K562 (cell line): ENCODE results near the gene SLC1A2.
A peak's percentile ranks its signal among the peaks of the same experiment; 100 is the strongest.

Source experiments
- EZH2 ChIP-seq: IDR thresholded peaks from 2 replicates; pipeline ENCODE4 v1.6.1; 2012; ENCODE audit warnings: low read depth, mild to moderate bottlenecking, inconsistent platforms, low read length, borderline replicate concordance
- MAZ ChIP-seq, 2 experiments: fragments of 450-650 bp in 1 of 2; sonication (generic) in 1 of 2; formaldehyde crosslinking; IDR thresholded peaks in 1 of 2; conservative IDR thresholded peaks in 1 of 2; 2 replicates each; pipeline versions ENCODE4 v1.4.0 to v1.5.0; 2020; ENCODE audit warnings: mild to moderate bottlenecking in 1 of 2, missing genetic modification reagents in 1 of 2
- MYBL2 ChIP-seq, 2 experiments: fragments of 450-650 bp in 1 of 2; sonication (generic) in 1 of 2; formaldehyde crosslinking in 1 of 2; IDR thresholded peaks; 2 replicates each; pipeline versions ENCODE4 v1.6.1 to v1.8.1; 2017 to 2022; ENCODE audit warnings: borderline replicate concordance in 1 of 2, inconsistent platforms in 1 of 2, low read depth in 1 of 2, mild to moderate bottlenecking in 1 of 2, missing genetic modification reagents in 1 of 2, moderate library complexity in 1 of 2
- SP1 ChIP-seq: sonication (generic); formaldehyde crosslinking; IDR thresholded peaks from 2 replicates; pipeline ENCODE4 v1.8.1; 2022; ENCODE audit warnings: mild to moderate bottlenecking, missing genetic modification reagents
- SREBF2 ChIP-seq: sonication (generic); formaldehyde crosslinking; IDR thresholded peaks from 2 replicates; pipeline ENCODE4 v1.4.0; 2020; ENCODE audit warnings: mild to moderate bottlenecking, missing genetic modification reagents
- ZNF274 ChIP-seq: IDR thresholded peaks from 2 replicates; pipeline ENCODE4 v1.6.1; 2011; ENCODE audit warnings: low read depth, mild to moderate bottlenecking, low read length, moderate library complexity, borderline replicate concordance
- TF ChIP-seq, protein P1 (sequence below): fragments of 250-450 bp; sonication (Bioruptor Pico); IDR thresholded peaks from 2 replicates; pipeline ENCODE4 v1.8.0; 2021; ENCODE audit warnings: mild to moderate bottlenecking, moderate library complexity
- TF ChIP-seq, protein P2 (sequence below), 3 experiments: IDR thresholded peaks in 2 of 3; conservative IDR thresholded peaks in 1 of 3; 2 replicates each; pipeline ENCODE4 v1.5.1; 2011 to 2012; ENCODE audit warnings: low read length in 3 of 3, mild to moderate bottlenecking in 3 of 3, control low read depth in 2 of 3, improper control_type of control experiment in 1 of 3, inconsistent platforms in 1 of 3, low read depth in 1 of 3, mixed read lengths in 1 of 3, moderate library complexity in 1 of 3; ENCODE audit not compliant: insufficient read depth in 2 of 3
- TF ChIP-seq, protein P3 (sequence below): sonication (generic); formaldehyde crosslinking; IDR thresholded peaks from 2 replicates; pipeline ENCODE4 v1.8.1; 2023; ENCODE audit warnings: mild to moderate bottlenecking, missing genetic modification reagents
- TF ChIP-seq, protein P4 (sequence below), 2 experiments: fragments of 450-650 bp; formaldehyde crosslinking in 1 of 2; IDR thresholded peaks; 2 replicates each; pipeline versions ENCODE4 v1.4.0 to v1.6.1; 2014 to 2020; ENCODE audit warnings: mild to moderate bottlenecking in 2 of 2, borderline replicate concordance in 1 of 2, low read depth in 1 of 2

DNA sequence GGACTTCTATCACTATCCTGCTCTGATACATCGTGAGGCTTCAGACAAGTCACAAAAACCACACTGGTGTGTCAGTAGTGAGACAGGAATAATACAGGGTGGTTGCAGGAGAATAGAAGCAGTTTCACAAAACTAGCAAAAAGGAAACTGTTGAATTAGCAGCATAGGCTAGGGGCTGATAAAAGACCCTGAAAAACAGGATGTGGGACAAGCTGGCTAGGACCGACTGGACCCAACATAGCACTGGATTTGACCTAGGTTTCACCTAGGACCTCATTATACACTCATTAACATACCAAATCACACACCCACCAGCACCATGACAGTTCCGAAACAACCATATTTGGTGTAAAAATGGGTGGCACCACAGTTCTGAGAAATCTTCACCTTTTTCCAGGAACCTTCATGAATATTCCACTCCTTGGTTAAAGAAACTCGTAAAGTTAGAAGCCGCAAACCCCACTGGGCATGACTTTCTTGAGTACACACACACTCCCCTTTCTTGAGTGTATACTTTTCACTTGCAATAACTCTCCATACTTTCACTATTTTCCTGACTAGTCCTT lies 76.2 kb downstream of the SLC1A2 start:
- TF ChIP-seq, protein P1, sequence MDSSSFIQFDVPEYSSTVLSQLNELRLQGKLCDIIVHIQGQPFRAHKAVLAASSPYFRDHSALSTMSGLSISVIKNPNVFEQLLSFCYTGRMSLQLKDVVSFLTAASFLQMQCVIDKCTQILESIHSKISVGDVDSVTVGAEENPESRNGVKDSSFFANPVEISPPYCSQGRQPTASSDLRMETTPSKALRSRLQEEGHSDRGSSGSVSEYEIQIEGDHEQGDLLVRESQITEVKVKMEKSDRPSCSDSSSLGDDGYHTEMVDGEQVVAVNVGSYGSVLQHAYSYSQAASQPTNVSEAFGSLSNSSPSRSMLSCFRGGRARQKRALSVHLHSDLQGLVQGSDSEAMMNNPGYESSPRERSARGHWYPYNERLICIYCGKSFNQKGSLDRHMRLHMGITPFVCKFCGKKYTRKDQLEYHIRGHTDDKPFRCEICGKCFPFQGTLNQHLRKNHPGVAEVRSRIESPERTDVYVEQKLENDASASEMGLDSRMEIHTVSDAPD, result no peak
- no peak for TF ChIP-seq MYBL2 (IDR thresholded peaks at IDR 0.05; ENCODE audit: low read depth)
- TF ChIP-seq MYBL2 (CRISPR knock-in tag; IDR thresholded peaks at IDR 0.05; ENCODE audit: borderline replicate concordance), result no peak
- TF ChIP-seq EZH2, result no peak
- TF ChIP-seq SP1 (CRISPR knock-in tag), result no peak; the same call in 1 of the 2 replicates
- TF ChIP-seq, protein P2, sequence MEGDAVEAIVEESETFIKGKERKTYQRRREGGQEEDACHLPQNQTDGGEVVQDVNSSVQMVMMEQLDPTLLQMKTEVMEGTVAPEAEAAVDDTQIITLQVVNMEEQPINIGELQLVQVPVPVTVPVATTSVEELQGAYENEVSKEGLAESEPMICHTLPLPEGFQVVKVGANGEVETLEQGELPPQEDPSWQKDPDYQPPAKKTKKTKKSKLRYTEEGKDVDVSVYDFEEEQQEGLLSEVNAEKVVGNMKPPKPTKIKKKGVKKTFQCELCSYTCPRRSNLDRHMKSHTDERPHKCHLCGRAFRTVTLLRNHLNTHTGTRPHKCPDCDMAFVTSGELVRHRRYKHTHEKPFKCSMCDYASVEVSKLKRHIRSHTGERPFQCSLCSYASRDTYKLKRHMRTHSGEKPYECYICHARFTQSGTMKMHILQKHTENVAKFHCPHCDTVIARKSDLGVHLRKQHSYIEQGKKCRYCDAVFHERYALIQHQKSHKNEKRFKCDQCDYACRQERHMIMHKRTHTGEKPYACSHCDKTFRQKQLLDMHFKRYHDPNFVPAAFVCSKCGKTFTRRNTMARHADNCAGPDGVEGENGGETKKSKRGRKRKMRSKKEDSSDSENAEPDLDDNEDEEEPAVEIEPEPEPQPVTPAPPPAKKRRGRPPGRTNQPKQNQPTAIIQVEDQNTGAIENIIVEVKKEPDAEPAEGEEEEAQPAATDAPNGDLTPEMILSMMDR (IDR thresholded peaks at IDR 0.05 in 2 of 3, conservative IDR thresholded peaks at IDR 0.05 in 1 of 3; ENCODE audit: insufficient read depth in 2 of 3, low read depth in 1 of 3, low read length in 3 of 3), result no peak
- TF ChIP-seq ZNF274, result no peak
- TF ChIP-seq, protein P3, sequence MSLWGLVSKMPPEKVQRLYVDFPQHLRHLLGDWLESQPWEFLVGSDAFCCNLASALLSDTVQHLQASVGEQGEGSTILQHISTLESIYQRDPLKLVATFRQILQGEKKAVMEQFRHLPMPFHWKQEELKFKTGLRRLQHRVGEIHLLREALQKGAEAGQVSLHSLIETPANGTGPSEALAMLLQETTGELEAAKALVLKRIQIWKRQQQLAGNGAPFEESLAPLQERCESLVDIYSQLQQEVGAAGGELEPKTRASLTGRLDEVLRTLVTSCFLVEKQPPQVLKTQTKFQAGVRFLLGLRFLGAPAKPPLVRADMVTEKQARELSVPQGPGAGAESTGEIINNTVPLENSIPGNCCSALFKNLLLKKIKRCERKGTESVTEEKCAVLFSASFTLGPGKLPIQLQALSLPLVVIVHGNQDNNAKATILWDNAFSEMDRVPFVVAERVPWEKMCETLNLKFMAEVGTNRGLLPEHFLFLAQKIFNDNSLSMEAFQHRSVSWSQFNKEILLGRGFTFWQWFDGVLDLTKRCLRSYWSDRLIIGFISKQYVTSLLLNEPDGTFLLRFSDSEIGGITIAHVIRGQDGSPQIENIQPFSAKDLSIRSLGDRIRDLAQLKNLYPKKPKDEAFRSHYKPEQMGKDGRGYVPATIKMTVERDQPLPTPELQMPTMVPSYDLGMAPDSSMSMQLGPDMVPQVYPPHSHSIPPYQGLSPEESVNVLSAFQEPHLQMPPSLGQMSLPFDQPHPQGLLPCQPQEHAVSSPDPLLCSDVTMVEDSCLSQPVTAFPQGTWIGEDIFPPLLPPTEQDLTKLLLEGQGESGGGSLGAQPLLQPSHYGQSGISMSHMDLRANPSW (CRISPR knock-in tag), result no peak
- no peak for TF ChIP-seq SREBF2
- TF ChIP-seq MAZ (CRISPR knock-in tag; conservative IDR thresholded peaks at IDR 0.05 in 1 of 2, IDR thresholded peaks at IDR 0.05 in 1 of 2), result no peak
- TF ChIP-seq, protein P4, sequence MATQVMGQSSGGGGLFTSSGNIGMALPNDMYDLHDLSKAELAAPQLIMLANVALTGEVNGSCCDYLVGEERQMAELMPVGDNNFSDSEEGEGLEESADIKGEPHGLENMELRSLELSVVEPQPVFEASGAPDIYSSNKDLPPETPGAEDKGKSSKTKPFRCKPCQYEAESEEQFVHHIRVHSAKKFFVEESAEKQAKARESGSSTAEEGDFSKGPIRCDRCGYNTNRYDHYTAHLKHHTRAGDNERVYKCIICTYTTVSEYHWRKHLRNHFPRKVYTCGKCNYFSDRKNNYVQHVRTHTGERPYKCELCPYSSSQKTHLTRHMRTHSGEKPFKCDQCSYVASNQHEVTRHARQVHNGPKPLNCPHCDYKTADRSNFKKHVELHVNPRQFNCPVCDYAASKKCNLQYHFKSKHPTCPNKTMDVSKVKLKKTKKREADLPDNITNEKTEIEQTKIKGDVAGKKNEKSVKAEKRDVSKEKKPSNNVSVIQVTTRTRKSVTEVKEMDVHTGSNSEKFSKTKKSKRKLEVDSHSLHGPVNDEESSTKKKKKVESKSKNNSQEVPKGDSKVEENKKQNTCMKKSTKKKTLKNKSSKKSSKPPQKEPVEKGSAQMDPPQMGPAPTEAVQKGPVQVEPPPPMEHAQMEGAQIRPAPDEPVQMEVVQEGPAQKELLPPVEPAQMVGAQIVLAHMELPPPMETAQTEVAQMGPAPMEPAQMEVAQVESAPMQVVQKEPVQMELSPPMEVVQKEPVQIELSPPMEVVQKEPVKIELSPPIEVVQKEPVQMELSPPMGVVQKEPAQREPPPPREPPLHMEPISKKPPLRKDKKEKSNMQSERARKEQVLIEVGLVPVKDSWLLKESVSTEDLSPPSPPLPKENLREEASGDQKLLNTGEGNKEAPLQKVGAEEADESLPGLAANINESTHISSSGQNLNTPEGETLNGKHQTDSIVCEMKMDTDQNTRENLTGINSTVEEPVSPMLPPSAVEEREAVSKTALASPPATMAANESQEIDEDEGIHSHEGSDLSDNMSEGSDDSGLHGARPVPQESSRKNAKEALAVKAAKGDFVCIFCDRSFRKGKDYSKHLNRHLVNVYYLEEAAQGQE (IDR thresholded peaks at IDR 0.05; ENCODE audit: borderline replicate concordance), result peak; percentile 57
- TF ChIP-seq, protein P4 (CRISPR knock-in tag; IDR thresholded peaks at IDR 0.05; ENCODE audit: low read depth), result no peak
